ENCODE measurements around the gene PRR18.

Gene PRR18

DNA sequence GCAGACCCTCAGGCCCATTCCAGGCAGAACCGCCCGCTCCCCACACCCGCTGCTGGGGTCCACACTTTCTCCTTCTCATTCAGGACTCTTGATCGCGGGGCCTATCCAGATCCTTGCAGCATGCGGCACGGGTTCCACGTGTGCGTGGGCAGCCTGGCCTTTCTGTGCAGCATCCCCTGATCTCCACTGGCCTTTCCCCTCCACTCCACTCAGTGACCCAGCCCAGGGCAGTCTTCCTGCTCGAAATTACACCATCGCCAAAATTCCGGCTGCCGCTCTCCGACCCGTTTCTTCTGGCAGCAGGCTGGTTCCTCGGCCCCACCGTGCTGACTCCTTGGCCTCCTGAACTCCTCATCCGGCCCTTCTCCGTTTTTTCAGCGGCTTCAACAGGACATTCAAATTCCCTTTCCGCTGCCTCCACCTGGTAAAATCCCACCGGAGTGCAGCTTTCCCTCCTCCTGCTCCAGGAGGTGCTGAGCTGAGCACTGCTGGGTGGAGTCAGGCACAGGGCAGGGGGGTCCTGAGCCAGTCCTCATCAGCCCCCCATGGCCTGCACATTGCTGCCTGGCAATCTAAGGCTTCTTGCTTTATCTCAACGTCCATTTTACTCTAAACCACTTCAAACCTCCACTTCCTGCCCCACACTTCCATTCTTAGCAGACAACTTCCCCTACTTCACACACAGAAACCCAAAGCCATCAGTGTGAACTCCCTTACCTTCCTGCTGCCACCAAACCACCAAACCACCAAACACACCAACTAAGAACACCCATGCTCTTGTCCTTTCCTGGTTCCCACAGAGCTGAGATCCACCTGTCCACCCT, 25.2 kb upstream of the PRR18 start:
- peaks cover 54% of the 10 kb centered on the region; the same call in 1 of the 2 replicates for H3K79me2 ChIP-seq (ENCODE audit: insufficient read depth, low read depth)
- TF ChIP-seq CTCF (conservative IDR thresholded peaks at IDR 0.05; ENCODE audit: low read depth, low read length), result no peak
- no peaks in the 10 kb centered on the region for H3K36me3 ChIP-seq (ENCODE audit: insufficient read depth)
- H3K4me3 ChIP-seq (IDR thresholded peaks at IDR 0.05; ENCODE audit: insufficient read depth, low read depth, low read length), result no peak overlapping the region
- H3K4me1 ChIP-seq (ENCODE audit: low read depth, poor library complexity, severe bottlenecking), result no peaks in the 10 kb centered on the region
- no peak overlapping the region for H3K4me2 ChIP-seq
- H3K9ac ChIP-seq, result no peak overlapping the region
- H3K27ac ChIP-seq, result no peak overlapping the region
- no peak overlapping the region for H2AFZ ChIP-seq (ENCODE audit: low read depth)
- H3K27me3 ChIP-seq (ENCODE audit: insufficient read depth, low read depth), result no peaks in the 10 kb centered on the region
- 0 out of 2 replicates have a peak, but pooled peaks cover 5% of the 10 kb centered on the region for H4K20me1 ChIP-seq (ENCODE audit: insufficient read depth)

GRCh38 chr6:166331503-166332415, 23.6 kb upstream of the PRR18 start:
- H3K4me3 ChIP-seq (IDR thresholded peaks at IDR 0.05; ENCODE audit: insufficient read depth, low read depth, low read length), result no peak overlapping the region
- no peaks in the 10 kb centered on the region for H4K20me1 ChIP-seq (ENCODE audit: insufficient read depth)
- no peak overlapping the region for H3K27ac ChIP-seq
- H3K9ac ChIP-seq, result no peak overlapping the region
- peaks cover 39% of the 10 kb centered on the region; the same call in 1 of the 2 replicates for H3K79me2 ChIP-seq (ENCODE audit: insufficient read depth, low read depth)
- H2AFZ ChIP-seq (ENCODE audit: low read depth), result no peak overlapping the region
- H3K4me2 ChIP-seq, result no peak overlapping the region
- no peaks in the 10 kb centered on the region for H3K4me1 ChIP-seq (ENCODE audit: low read depth, poor library complexity, severe bottlenecking)
- H3K36me3 ChIP-seq (ENCODE audit: insufficient read depth), result no peaks in the 10 kb centered on the region
- H3K27me3 ChIP-seq (ENCODE audit: insufficient read depth, low read depth), result no peaks in the 10 kb centered on the region
- no peak for TF ChIP-seq CTCF (conservative IDR thresholded peaks at IDR 0.05; ENCODE audit: low read depth, low read length)

GRCh38 chr6:166330612-166331011, 22.4 kb upstream of the PRR18 start:
- peaks cover 29% of the 10 kb centered on the region; the same call in 1 of the 2 replicates for H3K79me2 ChIP-seq (ENCODE audit: insufficient read depth, low read depth)
- H3K4me2 ChIP-seq, result no peak overlapping the region
- no peak overlapping the region for H2AFZ ChIP-seq (ENCODE audit: low read depth)
- H3K27ac ChIP-seq, result no peak overlapping the region
- H3K36me3 ChIP-seq (ENCODE audit: insufficient read depth), result no peaks in the 10 kb centered on the region
- H3K4me1 ChIP-seq (ENCODE audit: low read depth, poor library complexity, severe bottlenecking), result no peaks in the 10 kb centered on the region
- no peak overlapping the region for H3K9ac ChIP-seq
- H4K20me1 ChIP-seq (ENCODE audit: insufficient read depth), result no peaks in the 10 kb centered on the region
- H3K4me3 ChIP-seq (IDR thresholded peaks at IDR 0.05; ENCODE audit: insufficient read depth, low read depth, low read length), result no peak overlapping the region
- no peak for TF ChIP-seq CTCF (conservative IDR thresholded peaks at IDR 0.05; ENCODE audit: low read depth, low read length)
- no peaks in the 10 kb centered on the region for H3K27me3 ChIP-seq (ENCODE audit: insufficient read depth, low read depth)

DNA sequence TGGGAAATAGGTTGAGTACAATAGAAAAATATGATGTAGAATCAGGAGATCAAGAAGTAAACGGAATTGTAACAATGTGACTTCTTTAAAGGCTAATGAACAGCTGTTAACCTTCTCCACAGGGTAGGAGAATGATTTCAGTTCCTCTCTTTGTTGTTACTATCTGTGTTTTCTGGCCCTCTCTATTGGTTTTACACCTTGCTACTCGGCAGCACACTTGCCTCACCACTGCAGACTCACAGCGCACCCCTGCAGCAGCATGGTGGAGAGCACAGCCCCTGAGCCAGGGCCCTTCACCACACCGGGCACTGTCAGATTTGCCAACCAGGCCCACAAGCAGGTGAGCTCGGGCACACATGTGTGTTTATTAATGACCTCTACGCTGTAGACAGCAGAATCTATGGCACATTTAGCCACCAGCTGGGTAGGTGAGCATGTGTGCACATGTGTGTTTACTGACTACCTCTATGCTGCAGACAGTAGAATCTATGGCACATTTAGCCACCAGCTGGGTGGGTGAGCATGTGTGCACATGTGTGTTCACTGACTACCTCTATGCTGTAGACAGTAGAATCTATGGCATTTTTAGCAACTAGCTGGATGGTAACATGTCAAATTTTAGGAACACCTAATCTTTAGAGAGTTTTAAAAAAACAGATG, 17.3 kb upstream of the PRR18 start:
- H3K9ac ChIP-seq, result no peak overlapping the region
- H3K36me3 ChIP-seq (ENCODE audit: insufficient read depth), result no peaks in the 10 kb centered on the region
- no peaks in the 10 kb centered on the region for H4K20me1 ChIP-seq (ENCODE audit: insufficient read depth)
- peaks cover under 1% of the 10 kb centered on the region; the same call in 1 of the 2 replicates for H3K79me2 ChIP-seq (ENCODE audit: insufficient read depth, low read depth)
- H3K4me3 ChIP-seq (IDR thresholded peaks at IDR 0.05; ENCODE audit: insufficient read depth, low read depth, low read length), result no peak overlapping the region
- no peak overlapping the region for H3K4me2 ChIP-seq
- H3K4me1 ChIP-seq (ENCODE audit: low read depth, poor library complexity, severe bottlenecking), result no peaks in the 10 kb centered on the region
- no peaks in the 10 kb centered on the region for H3K27me3 ChIP-seq (ENCODE audit: insufficient read depth, low read depth)
- H3K27ac ChIP-seq, result no peak overlapping the region
- no peak for TF ChIP-seq CTCF (conservative IDR thresholded peaks at IDR 0.05; ENCODE audit: low read depth, low read length)
- no peak overlapping the region for H2AFZ ChIP-seq (ENCODE audit: low read depth)

Measured in KMS-11 (cell line).